Cerebellar nuclear complex (tissue), 1 donor: ENCODE measurements around the gene EMILIN1.
A peak's percentile ranks its signal among the peaks of the same experiment; 100 is the strongest.
"Not testable (repeated sequence)": the region's sequence is repeated elsewhere in the genome, so short reads cannot be mapped to it uniquely, and the experiment has no call there.

Experiments
- DNase-seq, 2 experiments: peaks; one replicate each; lab custom pipeline; 2025; lab: John Stamatoyannopoulos, UW

The EMILIN1 gene

GRCh38 chr2:27053776-27054175 lies 24.6 kb upstream of the EMILIN1 start:
- no peak for DNase-seq

GRCh38 chr2:27054721-27055120 lies 23.7 kb upstream of the EMILIN1 start:
- DNase-seq: no peak

- DNase-seq: no peak
Observed at GRCh38 chr2:27057184-27057583, 21.2 kb upstream of the EMILIN1 start.

- no peak for DNase-seq
Observed at GRCh38 chr2:27058210-27058609, 20.2 kb upstream of the EMILIN1 start.

- DNase-seq: no peak
Observed at GRCh38 chr2:27059141-27059820, 19.1 kb upstream of the EMILIN1 start.

- no peak for DNase-seq
Observed at GRCh38 chr2:27060323-27060722, 18.1 kb upstream of the EMILIN1 start.

GRCh38 chr2:27065128-27065527 lies 13.3 kb upstream of the EMILIN1 start:
- no peak for DNase-seq

- no peak for DNase-seq
Observed at GRCh38 chr2:27067385-27067784, 11.0 kb upstream of the EMILIN1 start.

GRCh38 chr2:27069436-27069835 lies 9.0 kb upstream of the EMILIN1 start:
- DNase-seq: no peak

- DNase-seq: no peak
Observed at GRCh38 chr2:27069961-27070618, 8.3 kb upstream of the EMILIN1 start.

- DNase-seq: no peak
Observed at GRCh38 chr2:27070653-27071276, 7.7 kb upstream of the EMILIN1 start.

GRCh38 chr2:27071277-27071989 lies 7.0 kb upstream of the EMILIN1 start, which contains the start of gene OST4:
Gene OST4 (minus strand): TSS chr2:27071654.
- DNase-seq: peak; percentile 38 to 47

GRCh38 chr2:27071990-27072830 lies 6.2 kb upstream of the EMILIN1 start:
- DNase-seq: no peak

GRCh38 chr2:27072920-27073319 lies 5.5 kb upstream of the EMILIN1 start:
- no peak for DNase-seq

- DNase-seq: no peak
Observed at GRCh38 chr2:27073782-27074181, 4.6 kb upstream of the EMILIN1 start.

GRCh38 chr2:27074738-27075565 lies 3.5 kb upstream of the EMILIN1 start:
- DNase-seq: no peak

GRCh38 chr2:27075566-27075871 lies 2.9 kb upstream of the EMILIN1 start:
- not testable (repeated sequence) for DNase-seq

GRCh38 chr2:27076323-27076722 lies 2.1 kb upstream of the EMILIN1 start:
- no peak for DNase-seq

GRCh38 chr2:27077231-27077630 lies 1.2 kb upstream of the EMILIN1 start:
- DNase-seq: no peak

GRCh38 chr2:27079233-27080139 lies 1.1 kb downstream of the EMILIN1 start:
- no peak for DNase-seq
